PFSK-1 (cell line): ENCODE data around the gene SNX24.

Experiments used
- FOXP2 ChIP-seq: optimal IDR thresholded peaks from 2 replicates; pipeline ENCODE3; 2011; ENCODE audit warnings: borderline replicate concordance, control low read depth, inconsistent platforms; ENCODE audit not compliant: insufficient read depth; ENCODE audit errors: extremely low read length, extremely low read depth
- POLR2AphosphoS5 ChIP-seq: IDR thresholded peaks from 2 replicates; pipeline ENCODE4 v1.6.1; 2012; ENCODE audit warnings: low read depth, mild to moderate bottlenecking, control low read depth, low read length, moderate library complexity
- SIN3A ChIP-seq: IDR thresholded peaks from 2 replicates; pipeline ENCODE4 v1.6.1; 2012; ENCODE audit warnings: mild to moderate bottlenecking, low read length, moderate library complexity, borderline replicate concordance; ENCODE audit not compliant: insufficient read depth
- TAF1 ChIP-seq: IDR thresholded peaks from 2 replicates; pipeline ENCODE4 v1.6.1; 2012; ENCODE audit warnings: low read length, control low read depth, borderline replicate concordance; ENCODE audit not compliant: insufficient read depth
- TF ChIP-seq, protein P1 (sequence below), 2 experiments: IDR thresholded peaks; 2 replicates each; pipeline versions ENCODE4 v1.6.1 to v1.8.0; 2011 to 2012; ENCODE audit warnings: low read depth in 2 of 2, low read length in 2 of 2, control low read depth in 1 of 2, inconsistent platforms in 1 of 2, mild to moderate bottlenecking in 1 of 2, moderate library complexity in 1 of 2; ENCODE audit not compliant: insufficient read depth in 1 of 2

The SNX24 gene

DNA sequence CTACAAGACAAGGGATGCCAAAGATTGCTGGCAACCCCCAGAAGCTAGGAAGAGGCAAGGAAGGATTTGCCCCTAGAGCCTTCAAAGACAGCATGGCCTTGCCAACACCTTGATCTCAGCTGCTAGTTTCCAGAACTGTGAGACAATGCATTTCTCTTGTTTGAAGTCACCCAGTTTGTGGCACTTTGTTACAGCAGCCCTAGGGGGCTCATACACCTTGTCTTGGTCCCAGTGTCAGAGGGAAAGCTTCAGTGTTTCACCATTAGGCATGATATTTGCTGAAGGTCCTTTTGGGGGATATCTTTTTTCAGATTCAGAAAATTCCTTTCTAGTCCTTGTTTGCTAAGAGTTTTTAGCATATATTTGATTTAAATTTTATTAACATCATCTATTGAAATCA, 194.3 kb downstream of the SNX24 start:
- TF ChIP-seq FOXP2 (no peak), SIN3A (no peak), TAF1 (no peak), POLR2AphosphoS5 (no peak)
- TF ChIP-seq, protein P1, sequence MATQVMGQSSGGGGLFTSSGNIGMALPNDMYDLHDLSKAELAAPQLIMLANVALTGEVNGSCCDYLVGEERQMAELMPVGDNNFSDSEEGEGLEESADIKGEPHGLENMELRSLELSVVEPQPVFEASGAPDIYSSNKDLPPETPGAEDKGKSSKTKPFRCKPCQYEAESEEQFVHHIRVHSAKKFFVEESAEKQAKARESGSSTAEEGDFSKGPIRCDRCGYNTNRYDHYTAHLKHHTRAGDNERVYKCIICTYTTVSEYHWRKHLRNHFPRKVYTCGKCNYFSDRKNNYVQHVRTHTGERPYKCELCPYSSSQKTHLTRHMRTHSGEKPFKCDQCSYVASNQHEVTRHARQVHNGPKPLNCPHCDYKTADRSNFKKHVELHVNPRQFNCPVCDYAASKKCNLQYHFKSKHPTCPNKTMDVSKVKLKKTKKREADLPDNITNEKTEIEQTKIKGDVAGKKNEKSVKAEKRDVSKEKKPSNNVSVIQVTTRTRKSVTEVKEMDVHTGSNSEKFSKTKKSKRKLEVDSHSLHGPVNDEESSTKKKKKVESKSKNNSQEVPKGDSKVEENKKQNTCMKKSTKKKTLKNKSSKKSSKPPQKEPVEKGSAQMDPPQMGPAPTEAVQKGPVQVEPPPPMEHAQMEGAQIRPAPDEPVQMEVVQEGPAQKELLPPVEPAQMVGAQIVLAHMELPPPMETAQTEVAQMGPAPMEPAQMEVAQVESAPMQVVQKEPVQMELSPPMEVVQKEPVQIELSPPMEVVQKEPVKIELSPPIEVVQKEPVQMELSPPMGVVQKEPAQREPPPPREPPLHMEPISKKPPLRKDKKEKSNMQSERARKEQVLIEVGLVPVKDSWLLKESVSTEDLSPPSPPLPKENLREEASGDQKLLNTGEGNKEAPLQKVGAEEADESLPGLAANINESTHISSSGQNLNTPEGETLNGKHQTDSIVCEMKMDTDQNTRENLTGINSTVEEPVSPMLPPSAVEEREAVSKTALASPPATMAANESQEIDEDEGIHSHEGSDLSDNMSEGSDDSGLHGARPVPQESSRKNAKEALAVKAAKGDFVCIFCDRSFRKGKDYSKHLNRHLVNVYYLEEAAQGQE (IDR thresholded peaks at IDR 0.05; ENCODE audit: insufficient read depth in 1 of 2, low read depth in 2 of 2, low read length in 2 of 2): no peak

DNA sequence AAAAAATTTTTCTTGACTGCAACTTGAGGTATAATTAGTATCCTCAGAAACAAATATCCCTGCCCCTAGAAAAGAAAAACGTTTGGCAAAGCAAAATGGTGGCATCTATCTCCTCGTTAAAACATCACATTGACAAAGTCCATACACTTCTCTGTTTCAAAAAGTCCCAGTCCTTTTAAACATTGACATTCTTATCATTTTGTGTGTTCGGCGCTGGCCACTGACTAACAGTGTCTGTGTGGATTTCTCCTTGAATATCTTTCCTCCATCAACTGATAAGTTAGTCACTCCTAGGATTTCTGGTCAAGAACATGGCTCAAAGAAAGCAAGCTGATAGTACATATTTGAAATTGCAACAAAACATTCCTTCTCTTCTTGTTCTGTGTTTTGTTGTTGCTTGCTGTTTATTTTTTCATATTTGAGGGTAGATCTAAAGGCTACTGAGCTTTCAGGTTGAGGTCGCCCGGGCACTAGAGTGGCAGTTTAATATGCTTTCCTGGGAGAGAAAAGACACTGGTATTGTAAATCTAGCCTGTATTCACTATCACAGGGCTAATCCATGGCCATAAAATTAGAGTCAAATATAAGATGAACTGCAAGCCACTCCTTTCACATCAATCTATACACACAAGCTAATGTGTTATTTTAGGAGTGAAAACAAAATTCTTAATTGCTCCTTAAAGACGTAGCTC, 199.7 kb downstream of the SNX24 start:
- TF ChIP-seq, protein P1 (IDR thresholded peaks at IDR 0.05; ENCODE audit: insufficient read depth in 1 of 2, low read depth in 2 of 2, low read length in 2 of 2): no peak
- TF ChIP-seq POLR2AphosphoS5 (no peak), SIN3A (no peak), FOXP2 (no peak), TAF1 (no peak)

DNA sequence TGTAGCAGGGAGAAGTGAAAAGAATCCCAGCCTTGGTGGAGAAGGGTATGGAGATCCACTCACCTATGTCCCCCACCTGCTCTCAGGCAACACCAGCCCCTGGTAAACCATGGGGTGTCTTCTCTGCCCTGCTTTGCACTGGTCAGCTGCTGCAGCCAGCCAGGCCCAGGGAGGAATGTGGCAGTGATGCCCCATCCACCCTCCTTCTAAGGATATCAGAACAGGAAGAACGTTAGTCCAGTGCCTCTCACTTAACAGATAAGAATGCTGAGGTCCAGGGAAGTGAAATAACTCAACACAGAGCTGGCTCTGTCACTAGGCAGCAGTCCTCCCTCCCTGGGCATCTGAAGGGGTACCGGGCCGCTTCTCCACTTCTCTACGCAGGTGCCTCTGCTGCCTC, 200.8 kb downstream of the SNX24 start:
- TF ChIP-seq FOXP2 (no peak), SIN3A (no peak), POLR2AphosphoS5 (no peak), TAF1 (no peak)
- TF ChIP-seq, protein P1 (IDR thresholded peaks at IDR 0.05; ENCODE audit: insufficient read depth in 1 of 2, low read depth in 2 of 2, low read length in 2 of 2): no peak

DNA sequence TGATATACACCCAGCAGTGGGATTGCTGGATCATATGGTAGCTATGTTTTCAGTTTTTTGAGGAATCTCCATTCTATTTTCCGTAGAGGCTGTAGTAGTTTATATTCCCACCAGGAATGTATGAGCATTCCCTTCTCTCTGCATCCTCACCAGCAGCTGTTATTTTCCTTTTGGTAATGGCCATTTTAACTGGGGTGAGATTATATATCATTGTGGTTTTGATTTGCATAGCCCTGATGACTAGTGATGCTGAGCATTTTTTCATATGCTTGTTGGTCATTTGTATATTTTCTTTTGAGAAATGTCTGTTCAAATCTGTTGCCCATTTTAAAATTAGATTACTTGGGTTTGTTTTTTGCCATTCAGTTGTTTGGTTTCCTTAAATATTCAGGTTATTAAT, 202.3 kb downstream of the SNX24 start:
- TF ChIP-seq, protein P1 (IDR thresholded peaks at IDR 0.05; ENCODE audit: insufficient read depth in 1 of 2, low read depth in 2 of 2, low read length in 2 of 2): no peak
- TF ChIP-seq POLR2AphosphoS5 (no peak), TAF1 (no peak), FOXP2 (no peak), SIN3A (no peak)

DNA sequence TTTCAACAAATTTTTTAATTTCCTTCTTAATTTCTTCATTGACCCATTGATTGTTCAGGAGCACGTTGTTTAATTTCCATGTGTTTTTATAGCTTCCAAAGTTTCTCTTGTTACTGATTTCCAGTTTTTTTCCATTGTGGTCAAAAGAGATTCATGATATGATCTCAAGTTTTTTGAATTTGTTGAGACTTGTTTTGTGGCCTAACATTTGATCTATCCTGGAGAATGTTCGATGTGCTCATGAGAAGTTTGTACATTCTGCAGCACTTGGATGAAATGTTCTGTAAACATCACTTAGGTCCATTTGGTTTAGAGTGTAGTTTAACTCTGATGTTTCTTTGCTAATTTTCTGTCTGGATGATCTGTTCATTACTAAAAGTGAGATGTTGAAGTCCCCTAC, 205.8 kb downstream of the SNX24 start:
- TF ChIP-seq TAF1: no peak
- TF ChIP-seq, protein P1 (IDR thresholded peaks at IDR 0.05; ENCODE audit: insufficient read depth in 1 of 2, low read depth in 2 of 2, low read length in 2 of 2): no peak
- no peak for TF ChIP-seq FOXP2
- TF ChIP-seq POLR2AphosphoS5: no peak
- TF ChIP-seq SIN3A: no peak
